Esophagus squamous epithelium (tissue), 5 donors: Measurements from ENCODE around the gene FAM222B. TPM values are rescaled to one million over a fixed set of nuclear protein-coding genes. Genes with fewer than 3 reads are reported as not detected.

Source experiments
- DNase-seq: peaks from one replicate; lab custom pipeline; 2025; lab: John Stamatoyannopoulos, UW
- H3K27ac ChIP-seq, 4 donors: fragments of 200-600 bp; sonication (generic); one replicate each; pipeline ENCODE4 v1.5.1; 2016 to 2019; ENCODE audit warnings: mild to moderate bottlenecking in 1 of 4
- H3K27me3 ChIP-seq, 4 donors: fragments of 200-600 bp; sonication (generic); 1 replicate in 3 of 4; 2 replicates in 1 of 4; pipeline versions ENCODE4 v1.5.1 to v1.6.0; 2017 to 2021; ENCODE audit warnings: antibody characterized with exemption in 1 of 4
- H3K36me3 ChIP-seq, 3 donors: fragments of 200-600 bp; sonication (generic); one replicate each; pipeline ENCODE4 v1.5.1; 2016 to 2019
- H3K4me1 ChIP-seq, 3 donors: fragments of 200-600 bp; sonication (generic); one replicate each; pipeline ENCODE4 v1.5.1; 2017 to 2019
- H3K4me3 ChIP-seq, 4 donors: fragments of 200-600 bp; sonication (generic); 1 replicate in 3 of 4; 2 replicates in 1 of 4; pipeline ENCODE4 v1.5.1; 2016 to 2019; ENCODE audit warnings: mild to moderate bottlenecking in 2 of 4, moderate library complexity in 1 of 4
- H3K9me3 ChIP-seq, 3 donors: fragments of 200-600 bp; sonication (generic); one replicate each; pipeline ENCODE4 v1.5.1; 2016 to 2019
- CTCF ChIP-seq, 6 experiments: fragments of 450-650 bp in 4 of 6; fragments of 200-600 bp in 2 of 6; sonication (generic) in 2 of 6; IDR thresholded peaks; one replicate each; pipeline ENCODE4 v1.5.1; 2016 to 2019; ENCODE audit warnings: antibody characterized with exemption in 6 of 6, mild to moderate bottlenecking in 4 of 6, moderate library complexity in 4 of 6
- POLR2A ChIP-seq, 4 donors: fragments of 450-650 bp; IDR thresholded peaks; one replicate each; pipeline ENCODE4 v1.6.1; 2017; ENCODE audit warnings: antibody characterized with exemption in 4 of 4, mild to moderate bottlenecking in 4 of 4, moderate library complexity in 3 of 4
- WGBS, 2 donors: methylation state at CpG; one replicate each; pipeline ENCODE4 v1.1.5; 2018; 5-methylcytosine and 5-hydroxymethylcytosine counted together
- intact Hi-C: fragments of 100-400 bp; cut with DNase I; formaldehyde crosslinking; loops from one replicate; pipeline ENCODE4 v1.15.0; 2022
- total RNA-seq, 4 donors: library from RNA; depleted of rRNA; stranded (reverse); fragments of >200 nt; gene quantifications; one replicate each; pipeline ENCODE4 v1.1.0, GENCODE V29; 2016
- donor health status: DM: yes; HTN: yes; CAD: no.

Gene FAM222B
- total RNA-seq, 4 donors from 2014 or later: 8.0 to 16.4 (median 11.2) TPM

DNA sequence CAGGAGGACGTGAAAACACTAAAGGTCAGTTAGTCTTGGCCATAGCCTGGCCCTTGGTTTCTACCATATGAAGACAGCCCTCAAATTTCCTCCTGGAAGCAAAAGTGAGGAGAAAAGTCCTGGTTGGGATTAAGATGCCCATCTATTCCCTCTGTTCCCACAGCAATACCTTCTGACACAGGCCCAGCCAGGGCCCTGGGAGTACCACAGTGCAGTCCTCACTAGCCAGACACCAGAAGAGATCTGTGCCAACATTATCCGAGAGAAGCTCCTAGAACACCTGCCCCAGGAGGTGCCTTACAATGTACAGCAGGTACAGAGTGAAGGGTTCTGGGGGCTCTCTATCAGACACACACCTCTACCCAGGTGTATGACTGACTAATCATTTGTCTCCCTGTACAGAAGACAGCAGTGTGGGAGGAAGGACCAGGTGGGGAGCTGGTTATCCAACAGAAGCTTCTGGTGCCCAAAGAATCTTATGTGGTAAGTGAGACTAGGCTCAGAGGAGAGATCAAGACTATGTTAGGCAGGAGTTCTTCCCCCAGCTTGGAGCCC is 16.3 kb upstream of the FAM222B start:
- Histone ChIP-seq H3K27ac (no peak overlapping the region), H3K4me3 (no peak overlapping the region), H3K4me1 (peaks cover 9 to 17% (median 10%) of the 10 kb centered on the region in 3 donors), H3K27me3 (no peaks in the 10 kb centered on the region), H3K9me3 (no peaks in the 10 kb centered on the region), H3K36me3 (peaks cover 24 to 59% (median 27%) of the 10 kb centered on the region in 3 donors)
- no peak for DNase-seq
- intact Hi-C loops: no loop called here
- TF ChIP-seq CTCF (IDR thresholded peaks at IDR 0.05): no peak
- no peak for TF ChIP-seq POLR2A (IDR thresholded peaks at IDR 0.05)
- 30 to 55% methylated on average over 1 of the region's 2 CpGs for WGBS, 2 donors

GRCh38 chr17:28857905-28858800 is 15.6 kb upstream of the FAM222B start:
- no peak overlapping the region for H3K27ac ChIP-seq
- no peaks in the 10 kb centered on the region for H3K9me3 ChIP-seq
- H3K4me1 ChIP-seq: peaks cover 9 to 17% (median 10%) of the 10 kb centered on the region in 3 donors
- H3K27me3 ChIP-seq: no peaks in the 10 kb centered on the region
- no peak overlapping the region for H3K4me3 ChIP-seq
- H3K36me3 ChIP-seq: peaks cover 24 to 59% (median 27%) of the 10 kb centered on the region in 3 donors
- DNase-seq: no peak
- TF ChIP-seq POLR2A (IDR thresholded peaks at IDR 0.05) (no peak), CTCF (IDR thresholded peaks at IDR 0.05) (no peak)
- 71 to 100% methylated on average over 2 of the region's 3 CpGs for WGBS, 2 donors
- intact Hi-C loops: no loop called here

DNA sequence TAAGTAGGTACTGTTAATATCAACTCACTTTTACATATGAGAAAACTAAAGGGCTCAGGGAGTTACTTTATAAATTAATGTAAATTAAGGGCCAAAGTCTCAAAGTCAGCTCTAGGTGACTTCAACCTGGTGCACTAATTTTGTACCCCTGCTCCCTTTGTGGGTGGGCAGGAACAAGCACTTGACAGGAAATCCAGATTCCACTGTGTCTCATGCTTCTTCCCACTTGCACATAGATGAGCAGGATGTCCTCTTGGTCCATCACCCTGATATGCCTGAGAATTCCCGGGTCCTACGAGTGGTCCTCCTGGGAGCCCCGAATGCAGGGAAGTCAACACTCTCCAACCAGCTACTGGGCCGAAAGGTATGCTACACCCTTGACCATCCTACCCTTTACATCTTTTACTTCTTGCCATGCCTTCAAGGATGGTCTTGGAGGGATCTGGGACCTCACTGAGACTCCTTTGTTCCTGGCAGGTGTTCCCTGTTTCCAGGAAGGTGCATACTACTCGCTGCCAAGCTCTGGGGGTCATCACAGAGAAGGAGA is 13.5 kb upstream of the FAM222B start:
- intact Hi-C loops: no loop called here
- peaks cover 9 to 17% (median 10%) of the 10 kb centered on the region in 3 donors for H3K4me1 ChIP-seq
- H3K27ac ChIP-seq: no peak overlapping the region
- no peaks in the 10 kb centered on the region for H3K9me3 ChIP-seq
- WGBS, 2 donors: 90 to 97% methylated on average over 5 of the region's 5 CpGs
- TF ChIP-seq POLR2A (IDR thresholded peaks at IDR 0.05): no peak
- TF ChIP-seq CTCF (IDR thresholded peaks at IDR 0.05): no peak
- no peak overlapping the region for H3K4me3 ChIP-seq
- DNase-seq: no peak
- no peaks in the 10 kb centered on the region for H3K27me3 ChIP-seq
- H3K36me3 ChIP-seq: peaks cover 24 to 51% (median 27%) of the 10 kb centered on the region in 3 donors

- peak overlapping the region; percentile 56 to 94 (median 79) for H3K4me3 ChIP-seq
- no peaks in the 10 kb centered on the region for H3K27me3 ChIP-seq
- H3K9me3 ChIP-seq: no peaks in the 10 kb centered on the region
- H3K4me1 ChIP-seq: peaks cover 9 to 17% (median 10%) of the 10 kb centered on the region in 3 donors
- DNase-seq: no peak
- H3K36me3 ChIP-seq: peaks cover 19 to 44% (median 20%) of the 10 kb centered on the region in 3 donors
- 12% methylated on average over 5 of the region's 5 CpGs for WGBS, 2 donors
- TF ChIP-seq POLR2A (IDR thresholded peaks at IDR 0.05) (no peak), CTCF (IDR thresholded peaks at IDR 0.05) (no peak)
- intact Hi-C loops: no loop called here
- peak overlapping the region; percentile 78 to 89 (median 84) for H3K27ac ChIP-seq
These were observed 12.7 kb upstream of the FAM222B start for GRCh38 chr17:28855336-28855679.
